Prostate gland (tissue), 2 donors: Measurements from ENCODE around the gene SSC5D. TPM values are rescaled to one million over a fixed set of nuclear protein-coding genes. Genes with fewer than 3 reads are reported as not detected.

Experiments used
- DNase-seq: peaks from one replicate; pipeline ENCODE4 v3.0.0-alpha.2; 2019; ENCODE audit warnings: low spot score
- H3K27ac ChIP-seq, 2 donors: fragments of 200-600 bp; sonication (generic); 2 replicates each; pipeline ENCODE4 v1.5.1; 2017 to 2019
- H3K27me3 ChIP-seq: fragments of 200-600 bp; sonication (generic); replicated peaks from 2 replicates; pipeline ENCODE4 v1.5.1; 2019; ENCODE audit not compliant: insufficient read depth
- H3K36me3 ChIP-seq, 2 donors: fragments of 200-600 bp; sonication (generic); 1 replicate in 1 of 2; 2 replicates in 1 of 2; pipeline versions ENCODE4 v1.5.1 to v1.8.1; 2017 to 2019
- H3K4me1 ChIP-seq: fragments of 200-600 bp; sonication (generic); replicated peaks from 2 replicates; pipeline ENCODE4 v1.5.1; 2019
- H3K4me3 ChIP-seq, 2 donors: fragments of 200-600 bp; sonication (generic); 2 replicates each; pipeline ENCODE4 v1.5.1; 2017 to 2019
- H3K9me3 ChIP-seq: fragments of 200-600 bp; sonication (generic); 2 replicates; pipeline ENCODE4 v1.5.1; 2017
- POLR2A ChIP-seq: fragments of 450-650 bp; IDR thresholded peaks from one replicate; pipeline ENCODE4 v1.6.1; 2016; ENCODE audit warnings: antibody characterized with exemption, mild to moderate bottlenecking
- POLR2AphosphoS5 ChIP-seq: sonication (generic); formaldehyde crosslinking; IDR thresholded peaks from one replicate; pipeline ENCODE4 v1.6.1; 2017; ENCODE audit warnings: antibody characterized with exemption
- WGBS: methylation state at CpG from one replicate; pipeline ENCODE4 v1.1.5; 2018; 5-methylcytosine and 5-hydroxymethylcytosine counted together
- intact Hi-C: fragments of 100-400 bp; cut with DNase I; formaldehyde crosslinking; loops from one replicate; pipeline ENCODE4 v1.14.2; 2022
- total RNA-seq, 2 donors: library from RNA; depleted of rRNA; stranded (reverse); fragments of >200 nt; gene quantifications; one replicate each; pipeline ENCODE4 v1.1.0, GENCODE V29; 2016
- TF ChIP-seq, protein P1 (sequence below), 4 experiments: fragments of 200-600 bp in 2 of 4; fragments of 450-650 bp in 2 of 4; sonication (generic) in 2 of 4; IDR thresholded peaks; 1 replicate in 3 of 4; 2 replicates in 1 of 4; pipeline ENCODE4 v1.5.1; 2016 to 2019; ENCODE audit warnings: antibody characterized with exemption in 4 of 4, mild to moderate bottlenecking in 2 of 4, moderate library complexity in 2 of 4

The SSC5D gene
- total RNA-seq, 2 donors from 2014 or later, result 5.6 to 8.6 TPM

DNA sequence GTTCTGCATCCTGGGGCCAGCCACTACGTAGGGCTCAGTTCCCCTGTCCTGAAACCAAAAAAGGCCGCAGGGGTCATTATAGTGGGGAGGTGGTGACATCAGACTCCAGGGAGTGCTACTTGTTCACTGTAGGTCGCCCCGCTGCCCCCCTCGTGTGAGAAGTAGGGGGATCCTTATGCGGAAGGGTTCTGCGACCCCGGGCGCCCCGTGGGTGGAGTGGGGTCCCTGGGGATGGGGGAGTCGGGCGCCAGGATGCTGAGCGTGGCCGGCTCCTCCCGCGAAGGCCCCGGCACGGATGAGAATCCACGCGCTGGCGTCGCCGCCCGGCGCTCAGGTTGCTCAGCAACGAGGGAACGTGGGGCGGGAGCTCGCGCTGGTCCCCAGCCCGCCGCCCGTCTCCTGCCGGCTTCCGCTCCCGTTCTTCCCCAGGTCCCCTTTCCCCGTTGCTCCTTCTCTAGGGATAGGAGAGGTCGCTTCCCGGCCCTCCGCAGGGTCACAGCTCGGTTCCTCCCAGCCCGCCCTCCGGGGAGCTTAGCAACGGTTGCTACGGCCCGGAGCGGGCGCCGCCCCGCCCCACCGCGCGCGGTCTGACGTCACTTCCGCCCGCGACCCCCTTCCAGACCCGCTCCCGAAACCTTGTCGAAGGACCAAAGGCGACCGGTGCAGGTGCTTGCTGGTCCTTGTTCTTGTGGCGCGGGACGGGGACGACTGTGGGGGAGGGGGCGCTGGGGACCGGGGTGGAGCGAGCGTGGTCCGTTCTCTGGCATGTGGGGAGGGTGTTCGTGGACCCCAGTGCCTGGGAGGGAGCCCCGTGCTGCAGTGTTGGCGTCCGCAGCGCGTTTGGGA, 3.4 kb upstream of the SSC5D start, which contains the start of gene NAT14:
TSS of gene NAT14 (plus strand) at position 596 of the 846 bp plus-strand sequence. CDS start 521 bp downstream, outside the sequence.
- Histone ChIP-seq H3K27me3 (no peaks in the 10 kb centered on the region), H3K4me3 (peak within 1 kb of the TSS; percentile 51 to 57), H3K4me1 (peaks cover 4% of the 10 kb centered on the region), H3K36me3 (peaks cover 0 to 5% of the 10 kb centered on the region in 2 donors), H3K27ac (peak within 1 kb of the TSS; percentile 67 to 80), H3K9me3 (no peaks in the 10 kb centered on the region)
- no peak for DNase-seq
- under 1% methylated on average over 76 of the region's 78 CpGs for WGBS
- intact Hi-C loops, result no loop called here
- no peak for TF ChIP-seq POLR2A
- TF ChIP-seq, protein P1, sequence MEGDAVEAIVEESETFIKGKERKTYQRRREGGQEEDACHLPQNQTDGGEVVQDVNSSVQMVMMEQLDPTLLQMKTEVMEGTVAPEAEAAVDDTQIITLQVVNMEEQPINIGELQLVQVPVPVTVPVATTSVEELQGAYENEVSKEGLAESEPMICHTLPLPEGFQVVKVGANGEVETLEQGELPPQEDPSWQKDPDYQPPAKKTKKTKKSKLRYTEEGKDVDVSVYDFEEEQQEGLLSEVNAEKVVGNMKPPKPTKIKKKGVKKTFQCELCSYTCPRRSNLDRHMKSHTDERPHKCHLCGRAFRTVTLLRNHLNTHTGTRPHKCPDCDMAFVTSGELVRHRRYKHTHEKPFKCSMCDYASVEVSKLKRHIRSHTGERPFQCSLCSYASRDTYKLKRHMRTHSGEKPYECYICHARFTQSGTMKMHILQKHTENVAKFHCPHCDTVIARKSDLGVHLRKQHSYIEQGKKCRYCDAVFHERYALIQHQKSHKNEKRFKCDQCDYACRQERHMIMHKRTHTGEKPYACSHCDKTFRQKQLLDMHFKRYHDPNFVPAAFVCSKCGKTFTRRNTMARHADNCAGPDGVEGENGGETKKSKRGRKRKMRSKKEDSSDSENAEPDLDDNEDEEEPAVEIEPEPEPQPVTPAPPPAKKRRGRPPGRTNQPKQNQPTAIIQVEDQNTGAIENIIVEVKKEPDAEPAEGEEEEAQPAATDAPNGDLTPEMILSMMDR (IDR thresholded peaks at IDR 0.05), result no peak
- TF ChIP-seq POLR2AphosphoS5, result no peak

DNA sequence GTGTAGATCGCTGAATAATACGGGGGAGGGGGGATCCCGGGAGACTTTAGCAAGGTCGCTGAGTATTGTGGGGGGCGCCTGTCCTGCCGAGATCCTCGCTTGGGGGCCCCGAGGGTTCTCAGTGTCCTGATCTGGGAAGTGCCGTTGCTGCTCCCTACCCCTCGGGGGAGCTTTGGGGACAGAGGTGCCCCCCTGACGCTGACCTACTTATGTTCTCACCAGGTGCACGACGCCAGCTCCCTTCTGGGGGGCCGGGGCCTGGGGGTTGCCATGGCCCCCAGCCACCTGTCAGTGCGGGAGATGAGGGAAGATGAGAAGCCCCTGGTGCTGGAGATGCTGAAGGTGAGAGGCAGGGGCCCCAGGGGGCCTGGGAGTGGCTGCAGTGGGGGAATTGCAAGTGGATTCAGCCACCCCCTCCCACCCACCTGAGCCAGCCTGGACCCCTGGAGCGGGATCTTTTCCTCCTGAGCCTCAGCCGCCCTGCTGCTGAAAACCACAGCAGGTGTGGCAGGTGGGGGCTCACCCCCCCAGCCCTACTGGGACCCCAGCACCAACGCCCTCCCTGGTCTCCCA, 2.7 kb upstream of the SSC5D start:
- peaks cover 0 to 5% of the 10 kb centered on the region in 2 donors for H3K36me3 ChIP-seq
- H3K4me3 ChIP-seq, result peak overlapping the region; percentile 51 to 57
- H3K4me1 ChIP-seq, result peaks cover 4% of the 10 kb centered on the region
- no peak for DNase-seq
- H3K9me3 ChIP-seq, result no peaks in the 10 kb centered on the region
- intact Hi-C loops, result no loop called here
- TF ChIP-seq POLR2AphosphoS5, result no peak
- TF ChIP-seq POLR2A, result no peak
- TF ChIP-seq, protein P1 (IDR thresholded peaks at IDR 0.05), result no peak
- peak overlapping the region; percentile 67 to 80 for H3K27ac ChIP-seq
- H3K27me3 ChIP-seq, result no peaks in the 10 kb centered on the region
- WGBS, result 26% methylated on average over 16 of the region's 18 CpGs

DNA sequence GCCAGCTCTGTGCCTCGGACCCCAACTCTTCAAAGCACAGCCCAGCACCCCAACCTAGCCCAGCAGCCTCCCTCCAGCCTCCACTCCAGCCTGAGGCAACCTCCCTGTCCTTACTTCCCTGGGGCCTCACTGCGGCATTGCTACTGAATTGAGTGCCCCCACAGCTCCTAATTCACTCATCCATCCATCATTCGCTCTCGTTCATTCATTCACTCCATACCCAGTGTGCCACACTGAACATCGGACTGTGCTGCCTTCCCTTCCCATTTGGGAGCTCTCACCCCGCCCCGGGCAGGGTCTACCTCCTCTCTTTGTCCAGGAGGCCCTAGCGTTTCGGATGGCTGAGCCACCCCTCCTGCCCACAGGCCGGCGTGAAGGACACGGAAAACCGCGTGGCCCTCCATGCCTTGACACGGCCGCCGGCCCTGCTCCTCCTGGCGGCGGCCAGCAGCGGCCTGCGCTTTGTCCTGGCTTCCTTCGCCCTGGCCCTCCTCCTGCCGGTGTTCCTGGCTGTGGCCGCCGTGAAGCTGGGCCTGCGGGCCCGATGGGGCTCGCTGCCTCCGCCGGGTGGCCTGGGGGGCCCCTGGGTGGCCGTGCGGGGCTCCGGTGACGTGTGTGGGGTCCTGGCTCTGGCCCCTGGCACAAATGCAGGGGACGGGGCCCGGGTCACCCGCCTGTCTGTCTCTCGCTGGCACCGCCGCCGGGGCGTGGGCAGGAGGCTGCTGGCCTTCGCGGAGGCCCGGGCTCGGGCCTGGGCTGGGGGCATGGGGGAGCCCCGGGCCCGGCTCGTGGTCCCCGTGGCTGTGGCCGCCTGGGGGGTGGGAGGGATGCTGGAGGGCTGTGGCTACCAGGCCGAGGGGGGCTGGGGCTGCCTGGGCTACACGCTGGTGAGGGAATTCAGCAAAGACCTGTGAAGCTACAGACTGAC, 1.9 kb upstream of the SSC5D start:
- 73% methylated on average over 45 of the region's 53 CpGs for WGBS
- TF ChIP-seq POLR2A, result no peak
- TF ChIP-seq POLR2AphosphoS5, result no peak
- TF ChIP-seq, protein P1 (IDR thresholded peaks at IDR 0.05), result no peak
- Histone ChIP-seq H3K4me3 (no peak overlapping the region), H3K27me3 (no peaks in the 10 kb centered on the region), H3K27ac (peak overlapping the region in 1 of 2 donors; percentile 65), H3K9me3 (no peaks in the 10 kb centered on the region), H3K36me3 (peaks cover 0 to 5% of the 10 kb centered on the region in 2 donors), H3K4me1 (peaks cover 4% of the 10 kb centered on the region)
- DNase-seq, result no peak
- intact Hi-C loops, result no loop called here

DNA sequence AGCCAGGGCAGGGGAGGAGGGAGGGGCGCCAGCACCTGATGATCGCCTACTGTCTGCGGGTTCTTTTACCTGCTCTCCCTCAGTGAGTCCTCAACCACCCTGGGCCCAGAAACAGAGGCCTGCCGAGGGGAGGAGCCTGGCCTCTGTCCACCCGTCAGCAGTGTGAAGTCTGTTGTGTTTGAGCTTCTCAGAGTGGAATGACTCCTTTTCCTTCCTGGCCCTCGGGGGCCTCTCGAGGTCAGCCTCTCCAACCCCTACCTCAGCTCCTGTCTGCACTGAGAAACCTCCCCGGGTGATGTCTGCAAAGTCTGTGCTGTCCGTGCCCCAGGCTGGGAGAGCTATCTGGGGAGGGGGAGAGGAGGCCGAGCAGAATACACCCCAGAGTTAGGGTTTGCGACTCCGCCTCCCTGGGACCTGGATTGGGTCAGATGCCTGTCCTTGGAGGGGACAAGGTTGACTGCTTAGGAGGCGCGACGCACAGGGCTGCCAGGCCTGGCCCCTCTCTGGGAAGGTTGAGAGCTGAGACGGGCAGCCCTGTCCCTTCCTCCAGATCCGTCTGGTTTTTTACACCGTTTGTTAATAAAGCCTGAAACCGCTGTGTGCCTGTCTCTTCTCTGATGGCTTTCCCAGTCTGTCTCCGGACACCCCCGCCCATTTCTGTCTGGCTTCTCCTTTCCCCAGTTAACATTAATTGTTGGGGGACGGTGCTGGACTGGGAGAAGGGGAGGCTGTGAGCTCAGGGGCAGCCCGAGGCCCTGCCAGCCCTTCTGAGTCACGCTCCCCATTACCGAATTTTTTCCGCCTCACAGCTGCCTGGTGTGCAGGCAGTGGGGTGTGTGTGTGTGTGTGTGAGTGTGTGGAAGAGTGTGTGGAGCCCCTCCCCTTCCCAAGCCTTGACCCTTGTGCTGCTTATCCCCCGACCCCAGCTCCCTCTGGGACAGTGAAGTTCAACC, 989 bp upstream of the SSC5D start:
- Histone ChIP-seq H3K36me3 (peaks cover 0 to 5% of the 10 kb centered on the region in 2 donors), H3K4me3 (no peak overlapping the region), H3K27ac (peak overlapping the region in 1 of 2 donors; percentile 65), H3K9me3 (no peaks in the 10 kb centered on the region), H3K27me3 (no peaks in the 10 kb centered on the region), H3K4me1 (peaks cover 4% of the 10 kb centered on the region)
- TF ChIP-seq POLR2AphosphoS5, result no peak
- TF ChIP-seq, protein P1 (IDR thresholded peaks at IDR 0.05), result no peak
- TF ChIP-seq POLR2A, result no peak
- intact Hi-C loops, result no loop called here
- no peak for DNase-seq
- WGBS, result 43% methylated on average over 27 of the region's 27 CpGs
